ENCODE results near the gene TEX101.
A peak's percentile ranks its signal among the peaks of the same experiment; 100 is the strongest.

The TEX101 gene

DNA sequence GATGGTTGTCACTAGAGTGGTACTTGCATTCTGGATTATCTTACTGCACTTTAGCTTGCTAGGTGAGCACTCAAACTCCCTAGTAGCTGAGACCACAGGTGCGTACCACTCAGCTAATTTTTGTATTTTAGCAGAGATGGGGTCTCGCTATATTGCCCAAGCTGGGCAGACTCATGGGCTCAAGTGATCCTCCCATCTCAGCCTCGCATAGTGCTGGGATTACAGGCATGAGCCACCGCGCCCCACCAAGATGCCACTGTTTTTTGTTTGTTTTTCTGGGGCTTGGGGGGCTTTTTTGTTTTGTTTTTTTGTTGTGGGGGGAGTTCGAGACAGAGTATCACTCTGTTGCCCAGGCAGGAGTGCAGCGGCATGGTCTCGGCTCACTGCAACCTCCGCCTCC, 33.0 kb downstream of the TEX101 start:
- no peaks in the 10 kb centered on the region for H3K36me3 ChIP-seq (ENCODE audit: control insufficient read depth, insufficient read depth, low read length)
- H3K27me3 ChIP-seq (ENCODE audit: control insufficient read depth, insufficient read depth, low read length), result no peaks in the 10 kb centered on the region
- H3K4me3 ChIP-seq (ENCODE audit: low read depth, low read length), result no peak overlapping the region
- H3K9me3 ChIP-seq (ENCODE audit: control insufficient read depth, insufficient read depth, low read depth, low read length), result peaks cover 6% of the 10 kb centered on the region
- H3K4me1 ChIP-seq (ENCODE audit: control insufficient read depth, insufficient read depth, low read length), result peaks cover 5% of the 10 kb centered on the region; the same call in 1 of the 2 replicates
- H3K9ac ChIP-seq (ENCODE audit: low read length), result no peak overlapping the region
- no peak overlapping the region for H3K27ac ChIP-seq (ENCODE audit: low read depth, low read length)

DNA sequence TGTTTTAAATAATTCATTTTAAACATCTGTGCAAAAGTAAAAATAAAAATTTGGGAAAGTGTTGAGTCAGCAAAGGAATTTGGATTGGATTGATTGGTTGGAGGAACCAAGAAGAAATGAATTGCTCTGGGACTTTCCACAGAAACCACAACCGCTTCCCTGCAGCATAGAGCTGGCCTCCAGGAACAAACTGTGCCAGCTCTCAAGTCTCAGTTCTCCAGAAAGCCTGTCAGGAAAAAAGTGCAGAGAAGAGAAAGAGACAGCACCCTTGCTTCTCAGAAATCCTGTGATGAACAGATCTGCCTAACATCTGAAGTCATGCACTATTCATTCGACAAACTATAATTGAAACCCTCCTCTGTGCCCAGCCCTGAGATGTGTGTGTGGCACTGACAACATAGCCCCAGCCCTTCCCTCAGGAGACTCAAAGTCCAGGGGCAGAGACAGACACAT, 35.9 kb downstream of the TEX101 start:
- Histone ChIP-seq H3K4me3 (ENCODE audit: low read depth, low read length) (no peak overlapping the region), H3K27ac (ENCODE audit: low read depth, low read length) (no peak overlapping the region), H3K4me1 (ENCODE audit: control insufficient read depth, insufficient read depth, low read length) (peaks cover 5% of the 10 kb centered on the region; the same call in 1 of the 2 replicates), H3K27me3 (ENCODE audit: control insufficient read depth, insufficient read depth, low read length) (no peaks in the 10 kb centered on the region), H3K36me3 (ENCODE audit: control insufficient read depth, insufficient read depth, low read length) (no peaks in the 10 kb centered on the region), H3K9ac (ENCODE audit: low read length) (no peak overlapping the region), H3K9me3 (ENCODE audit: control insufficient read depth, insufficient read depth, low read depth, low read length) (peaks cover 7% of the 10 kb centered on the region)

- no peaks in the 10 kb centered on the region for H3K27me3 ChIP-seq (ENCODE audit: control insufficient read depth, insufficient read depth, low read length)
- H3K9ac ChIP-seq (ENCODE audit: low read length), result no peak overlapping the region
- peaks cover 7% of the 10 kb centered on the region for H3K9me3 ChIP-seq (ENCODE audit: control insufficient read depth, insufficient read depth, low read depth, low read length)
- no peak overlapping the region for H3K27ac ChIP-seq (ENCODE audit: low read depth, low read length)
- peaks cover 2% of the 10 kb centered on the region; the same call in 1 of the 2 replicates for H3K4me1 ChIP-seq (ENCODE audit: control insufficient read depth, insufficient read depth, low read length)
- H3K36me3 ChIP-seq (ENCODE audit: control insufficient read depth, insufficient read depth, low read length), result no peaks in the 10 kb centered on the region
- H3K4me3 ChIP-seq (ENCODE audit: low read depth, low read length), result no peak overlapping the region
Measured at GRCh38 chr19:43452582-43452981, 37.9 kb downstream of the TEX101 start.

DNA sequence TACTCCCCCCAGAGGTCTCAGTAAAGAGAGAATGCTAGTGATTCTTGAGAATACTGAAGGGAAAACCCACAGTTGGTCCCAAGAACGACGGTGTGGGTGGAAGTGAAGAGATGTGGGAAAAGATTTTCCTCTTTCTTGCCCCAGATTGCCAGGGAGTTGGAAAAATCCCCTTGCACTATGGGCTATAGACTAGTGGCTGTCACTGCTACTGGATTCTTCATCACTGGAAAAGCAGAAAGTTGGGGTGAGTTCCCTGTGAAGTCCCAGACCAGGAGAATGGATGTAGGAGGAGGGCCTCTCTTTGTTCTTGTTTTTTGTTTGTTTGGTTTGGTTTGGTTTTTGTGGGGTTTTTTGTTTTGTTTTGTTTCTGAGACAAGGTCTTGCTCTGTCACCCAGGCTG, 39.3 kb downstream of the TEX101 start:
- Histone ChIP-seq H3K4me1 (ENCODE audit: control insufficient read depth, insufficient read depth, low read length) (peaks cover 6% of the 10 kb centered on the region; the same call in 1 of the 2 replicates), H3K9ac (ENCODE audit: low read length) (no peak overlapping the region), H3K4me3 (ENCODE audit: low read depth, low read length) (no peak overlapping the region), H3K36me3 (ENCODE audit: control insufficient read depth, insufficient read depth, low read length) (no peaks in the 10 kb centered on the region), H3K27me3 (ENCODE audit: control insufficient read depth, insufficient read depth, low read length) (no peaks in the 10 kb centered on the region), H3K27ac (ENCODE audit: low read depth, low read length) (no peak overlapping the region), H3K9me3 (ENCODE audit: control insufficient read depth, insufficient read depth, low read depth, low read length) (peaks cover 7% of the 10 kb centered on the region)

DNA sequence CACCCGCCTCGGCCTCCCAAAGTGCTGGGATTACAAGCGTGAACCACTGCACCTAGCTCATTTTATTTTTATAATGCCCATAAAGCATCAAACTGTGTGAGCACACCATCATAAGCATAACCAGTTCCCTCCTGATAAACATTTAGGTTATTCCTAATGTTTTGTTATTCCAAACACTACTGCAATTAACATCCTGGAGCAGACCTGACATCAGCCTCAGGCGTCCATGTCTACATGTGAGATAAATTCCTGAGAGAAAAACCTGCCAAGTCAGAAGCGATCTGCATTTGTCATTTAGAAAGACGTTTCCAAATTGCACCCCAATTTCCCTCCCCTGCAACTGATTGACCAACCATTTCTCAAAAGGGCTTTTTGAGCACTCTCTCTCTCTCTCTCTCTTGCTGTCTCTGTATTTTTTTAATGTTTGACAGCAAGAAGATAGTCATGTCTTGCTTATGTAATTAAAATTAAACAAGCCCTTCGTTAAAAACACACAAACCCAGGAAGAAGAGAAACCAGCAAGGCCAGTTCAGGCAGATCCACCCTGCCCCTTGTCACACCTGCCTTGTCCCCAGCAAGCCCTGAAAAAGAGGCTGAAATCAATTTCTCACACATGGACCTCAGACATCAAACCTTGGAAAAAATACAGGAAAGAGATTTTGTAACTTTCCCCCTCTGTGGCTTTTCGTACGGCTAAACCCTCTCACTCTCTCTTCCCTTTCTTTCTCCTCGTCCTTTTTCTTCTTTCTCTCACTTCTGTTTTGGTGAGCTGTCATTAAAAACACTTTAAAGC, 40.8 kb downstream of the TEX101 start:
- H3K9me3 ChIP-seq (ENCODE audit: control insufficient read depth, insufficient read depth, low read depth, low read length), result peaks cover 7% of the 10 kb centered on the region
- no peak overlapping the region for H3K4me3 ChIP-seq (ENCODE audit: low read depth, low read length)
- H3K4me1 ChIP-seq (ENCODE audit: control insufficient read depth, insufficient read depth, low read length), result peaks cover 6% of the 10 kb centered on the region; the same call in 1 of the 2 replicates
- no peak overlapping the region for H3K9ac ChIP-seq (ENCODE audit: low read length)
- H3K27ac ChIP-seq (ENCODE audit: low read depth, low read length), result no peak overlapping the region
- no peaks in the 10 kb centered on the region for H3K27me3 ChIP-seq (ENCODE audit: control insufficient read depth, insufficient read depth, low read length)
- H3K36me3 ChIP-seq (ENCODE audit: control insufficient read depth, insufficient read depth, low read length), result no peaks in the 10 kb centered on the region

GRCh38 chr19:43457809-43458208, 43.1 kb downstream of the TEX101 start:
- H3K27ac ChIP-seq (ENCODE audit: low read depth, low read length), result no peak overlapping the region

GRCh38 chr19:43460362-43461016, 45.8 kb downstream of the TEX101 start:
- Histone ChIP-seq H3K4me3 (ENCODE audit: low read depth, low read length) (no peak overlapping the region), H3K9ac (ENCODE audit: low read length) (no peak overlapping the region), H3K4me1 (ENCODE audit: control insufficient read depth, insufficient read depth, low read length) (peaks cover 15% of the 10 kb centered on the region), H3K27ac (ENCODE audit: low read depth, low read length) (no peak overlapping the region), H3K27me3 (ENCODE audit: control insufficient read depth, insufficient read depth, low read length) (peaks cover 25% of the 10 kb centered on the region), H3K9me3 (ENCODE audit: control insufficient read depth, insufficient read depth, low read depth, low read length) (no peaks in the 10 kb centered on the region), H3K36me3 (ENCODE audit: control insufficient read depth, insufficient read depth, low read length) (no peaks in the 10 kb centered on the region)

More at GRCh38 chr19:43457809-43458208, 43.1 kb downstream of the TEX101 start:
- Histone ChIP-seq H3K9me3 (ENCODE audit: control insufficient read depth, insufficient read depth, low read depth, low read length) (peaks cover under 1% of the 10 kb centered on the region; the same call in 1 of the 2 replicates), H3K36me3 (ENCODE audit: control insufficient read depth, insufficient read depth, low read length) (no peaks in the 10 kb centered on the region), H3K9ac (ENCODE audit: low read length) (no peak overlapping the region), H3K27me3 (ENCODE audit: control insufficient read depth, insufficient read depth, low read length) (peaks cover 9% of the 10 kb centered on the region; the same call in 1 of the 2 replicates), H3K4me1 (ENCODE audit: control insufficient read depth, insufficient read depth, low read length) (peaks cover 8% of the 10 kb centered on the region), H3K4me3 (ENCODE audit: low read depth, low read length) (no peak overlapping the region)

DNA sequence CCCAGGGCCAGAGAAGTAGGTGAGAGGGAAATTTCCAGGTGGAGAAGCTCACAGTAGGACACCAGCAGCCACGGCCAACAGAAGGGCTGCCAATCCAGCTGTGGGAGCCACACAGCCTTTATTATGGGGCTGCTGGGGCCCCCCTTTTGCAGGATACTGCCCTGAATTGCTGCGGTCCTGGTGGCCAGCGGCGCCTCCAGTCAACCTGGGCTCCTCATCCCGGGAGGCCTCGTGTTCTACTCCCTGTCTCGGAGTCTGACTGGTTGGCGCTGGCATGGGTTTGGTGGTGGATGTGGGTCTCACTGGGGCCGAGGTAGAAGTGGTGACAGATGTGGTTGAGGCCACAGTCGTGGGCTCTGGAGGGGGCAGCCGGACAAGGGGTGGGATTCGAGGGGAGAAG, 46.6 kb downstream of the TEX101 start:
- Histone ChIP-seq H3K4me3 (ENCODE audit: low read depth, low read length) (no peak overlapping the region), H3K27ac (ENCODE audit: low read depth, low read length) (no peak overlapping the region), H3K9ac (ENCODE audit: low read length) (no peak overlapping the region), H3K4me1 (ENCODE audit: control insufficient read depth, insufficient read depth, low read length) (peaks cover 20% of the 10 kb centered on the region), H3K36me3 (ENCODE audit: control insufficient read depth, insufficient read depth, low read length) (no peaks in the 10 kb centered on the region), H3K9me3 (ENCODE audit: control insufficient read depth, insufficient read depth, low read depth, low read length) (no peaks in the 10 kb centered on the region), H3K27me3 (ENCODE audit: control insufficient read depth, insufficient read depth, low read length) (peaks cover 33% of the 10 kb centered on the region)

DNA sequence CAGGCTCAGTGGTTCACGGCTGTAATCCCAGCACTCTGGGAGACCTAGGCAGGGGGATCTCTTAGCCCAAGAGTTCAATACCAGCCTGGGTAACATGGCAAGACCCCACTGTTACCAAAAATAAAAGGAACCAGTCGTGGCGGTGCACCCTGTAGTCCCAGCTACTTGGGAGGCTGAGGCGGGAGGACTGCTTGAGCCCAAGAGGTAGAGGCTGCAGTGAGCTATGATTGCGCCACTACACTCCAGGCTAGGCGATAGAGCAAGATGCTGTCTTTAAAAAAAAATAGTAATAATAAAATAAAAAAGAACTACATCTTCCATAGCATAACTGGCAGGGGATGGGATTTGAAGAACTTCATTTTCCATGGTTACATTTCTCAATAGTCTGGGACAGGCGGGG, 47.7 kb downstream of the TEX101 start:
- H3K9me3 ChIP-seq (ENCODE audit: control insufficient read depth, insufficient read depth, low read depth, low read length), result no peaks in the 10 kb centered on the region
- H3K27ac ChIP-seq (ENCODE audit: low read depth, low read length), result no peak overlapping the region
- H3K4me3 ChIP-seq (ENCODE audit: low read depth, low read length), result peak overlapping the region; percentile 60

DNA sequence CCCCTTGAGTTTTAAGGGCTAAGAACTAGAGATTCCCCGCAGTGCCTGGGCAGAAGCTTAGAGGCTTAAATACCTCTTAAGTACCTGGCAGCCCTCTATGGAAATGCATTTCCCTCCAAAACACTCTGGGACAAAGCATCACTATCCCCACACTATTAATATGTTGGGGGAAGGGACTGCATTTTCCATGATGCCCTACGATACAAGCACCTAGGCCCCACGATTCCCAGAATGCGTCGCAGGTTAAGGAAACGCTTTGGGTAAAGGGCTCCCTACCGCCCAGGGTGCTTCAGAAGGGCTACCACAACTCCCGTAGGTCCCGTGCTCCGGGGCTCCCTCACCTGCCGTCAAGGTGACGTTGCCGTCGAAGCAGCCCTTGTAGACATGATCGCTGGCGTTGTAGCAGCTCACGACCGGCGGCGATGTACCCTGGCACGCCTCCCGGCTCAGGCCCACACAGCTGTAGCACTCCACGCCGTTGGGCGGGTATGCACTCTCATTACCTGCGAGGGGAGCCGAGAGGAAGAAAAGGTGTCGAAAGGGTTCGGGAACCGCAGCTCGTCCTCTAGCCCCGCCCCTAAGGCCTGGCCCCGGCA, 48.2 kb downstream of the TEX101 start:
- H3K9ac ChIP-seq (ENCODE audit: low read length), result peak overlapping the region; percentile 25

More for the DNA sequence above, 47.7 kb downstream of the TEX101 start:
- peaks cover 20% of the 10 kb centered on the region for H3K4me1 ChIP-seq (ENCODE audit: control insufficient read depth, insufficient read depth, low read length)
- peaks cover 33% of the 10 kb centered on the region for H3K27me3 ChIP-seq (ENCODE audit: control insufficient read depth, insufficient read depth, low read length)
- H3K36me3 ChIP-seq (ENCODE audit: control insufficient read depth, insufficient read depth, low read length), result no peaks in the 10 kb centered on the region
- H3K9ac ChIP-seq (ENCODE audit: low read length), result no peak overlapping the region

More for the DNA sequence above, 48.2 kb downstream of the TEX101 start:
- peaks cover 15% of the 10 kb centered on the region for H3K4me1 ChIP-seq (ENCODE audit: control insufficient read depth, insufficient read depth, low read length)
- H3K36me3 ChIP-seq (ENCODE audit: control insufficient read depth, insufficient read depth, low read length), result no peaks in the 10 kb centered on the region
- peak overlapping the region; percentile 60 for H3K4me3 ChIP-seq (ENCODE audit: low read depth, low read length)
- no peak overlapping the region for H3K27ac ChIP-seq (ENCODE audit: low read depth, low read length)
- no peaks in the 10 kb centered on the region for H3K9me3 ChIP-seq (ENCODE audit: control insufficient read depth, insufficient read depth, low read depth, low read length)
- peaks cover 33% of the 10 kb centered on the region for H3K27me3 ChIP-seq (ENCODE audit: control insufficient read depth, insufficient read depth, low read length)

Data from HUES6 (cell line).